Stimulated activated CD4-positive, alpha-beta T cell treated with anti-CD3 and anti-CD28 coated beads, TNF-alpha, amount 100 ng/mL, for 1 hour (primary cell): ENCODE data around the gene ICE2.

Source experiments
- DNase-seq, 3 donors: peaks; one replicate each; pipeline ENCODE4 v3.0.0-alpha.2; 2020; ENCODE audit warnings: low read depth in 3 of 3, low spot score in 1 of 3

ICE2 gene

GRCh38 chr15:60372227-60372626, 106.7 kb downstream of the ICE2 start:
- no peak for DNase-seq

GRCh38 chr15:60371175-60372051, 107.5 kb downstream of the ICE2 start:
- no peak for DNase-seq

GRCh38 chr15:60370869-60371136, 108.1 kb downstream of the ICE2 start:
- no peak for DNase-seq

DNA sequence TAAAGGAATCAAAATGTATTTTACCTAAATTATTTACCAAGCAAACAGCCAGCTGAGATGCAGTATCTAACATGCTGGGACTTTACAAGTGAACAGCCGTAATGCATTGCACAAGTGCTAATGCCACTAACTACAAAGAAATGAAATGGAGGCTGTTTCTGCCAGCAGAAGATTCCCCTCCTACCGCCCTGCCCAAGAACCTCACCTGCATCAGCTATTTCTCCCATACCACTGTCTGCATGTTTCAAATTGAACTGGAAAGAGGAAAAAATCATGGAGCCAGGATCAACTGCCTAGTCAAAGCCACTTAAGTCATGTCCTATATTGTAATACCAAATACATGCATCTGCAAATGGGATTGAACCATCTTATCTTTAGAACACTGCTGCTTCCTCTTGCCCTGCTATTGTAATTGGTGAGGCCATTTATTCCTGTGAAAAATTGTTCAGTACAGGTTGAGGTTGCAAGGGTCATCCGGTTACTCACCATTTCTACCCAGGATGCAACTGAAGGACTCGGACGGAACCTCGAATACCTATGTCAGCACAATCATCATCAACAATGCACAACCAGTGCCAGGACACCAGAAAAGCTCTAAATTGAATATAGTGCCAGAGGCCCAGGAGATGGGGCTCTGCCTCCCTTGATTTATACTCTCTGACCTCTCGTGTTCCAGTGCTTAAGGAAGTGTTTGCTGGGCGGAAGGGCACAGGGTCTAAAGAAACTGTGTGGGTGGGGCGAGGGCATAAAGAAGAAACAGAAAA, 108.7 kb downstream of the ICE2 start:
- no peak for DNase-seq

GRCh38 chr15:60369696-60370095, 109.2 kb downstream of the ICE2 start:
- DNase-seq, result no peak
